Mesothelial cell of epicardium (in vitro differentiated cells): ENCODE data around the gene RAB5B. TPM values are rescaled to one million over a fixed set of nuclear protein-coding genes. Genes with fewer than 3 reads are reported as not detected.
A peak's percentile ranks its signal among the peaks of the same experiment; 100 is the strongest.

Experiments
- DNase-seq, 2 experiments: peaks; one replicate each; pipeline ENCODE4 v3.0.0; 2021; ENCODE audit warnings: low spot score in 2 of 2; ENCODE audit not compliant: unreplicated experiment in 2 of 2
- H3K27ac Mint-ChIP-seq: 2 replicates; pipeline ENCODE4 v1.8.0; 2021; ENCODE audit warnings: mixed read lengths
- H3K27me3 Mint-ChIP-seq: 2 replicates; pipeline ENCODE4 v1.8.0; 2021; ENCODE audit warnings: low read depth, mixed read lengths
- H3K36me3 Mint-ChIP-seq: 2 replicates; pipeline ENCODE4 v1.8.0; 2021; ENCODE audit warnings: mixed read lengths
- H3K4me1 Mint-ChIP-seq: 2 replicates; pipeline ENCODE4 v1.8.0; 2021; ENCODE audit warnings: mixed read lengths
- H3K4me3 Mint-ChIP-seq: 2 replicates; pipeline ENCODE4 v1.8.0; 2021; ENCODE audit warnings: mild to moderate bottlenecking, moderate library complexity, mixed read lengths
- H3K9me3 Mint-ChIP-seq: 2 replicates; pipeline ENCODE4 v1.8.0; 2021; ENCODE audit warnings: mixed read lengths
- total RNA-seq: library from RNA; stranded (reverse); gene quantifications from 3 replicates; pipeline ENCODE4 v1.2.1, GENCODE V29; 2021
- TF ChIP-seq, protein P1 (sequence below): fragments of 200-600 bp; sonication (generic); IDR thresholded peaks from one replicate; pipeline ENCODE4 v1.5.0; 2021; ENCODE audit warnings: antibody characterized with exemption; ENCODE audit not compliant: unreplicated experiment

RAB5B gene
- total RNA-seq, 1 donor from 2014 or later, result 101 TPM

DNA sequence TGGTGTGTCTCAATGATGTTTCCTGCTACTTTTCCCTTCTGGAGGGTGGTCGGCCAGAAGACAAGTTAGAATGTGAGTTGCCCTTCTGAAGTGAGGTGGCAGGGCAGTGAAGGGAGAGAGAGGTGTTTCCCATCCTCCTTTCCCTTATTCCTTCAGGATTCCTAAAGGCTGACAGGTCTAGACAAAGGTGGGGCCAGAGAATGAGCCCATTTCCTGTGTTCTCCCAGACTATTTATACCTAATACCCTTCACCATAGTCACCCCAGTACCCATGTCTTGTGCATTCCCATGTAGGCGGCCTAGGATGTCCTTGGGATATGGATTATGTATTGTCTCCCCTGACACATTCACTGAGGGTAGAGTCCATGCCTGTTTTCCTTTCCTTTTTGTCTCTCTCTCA is 35.9 kb upstream of the RAB5B start:
- H3K9me3 Mint-ChIP-seq, result no peaks in the 10 kb centered on the region
- peaks cover 4% of the 10 kb centered on the region for H3K4me1 Mint-ChIP-seq
- no peaks in the 10 kb centered on the region for H3K27me3 Mint-ChIP-seq
- no peak overlapping the region for H3K4me3 Mint-ChIP-seq
- TF ChIP-seq, protein P1, sequence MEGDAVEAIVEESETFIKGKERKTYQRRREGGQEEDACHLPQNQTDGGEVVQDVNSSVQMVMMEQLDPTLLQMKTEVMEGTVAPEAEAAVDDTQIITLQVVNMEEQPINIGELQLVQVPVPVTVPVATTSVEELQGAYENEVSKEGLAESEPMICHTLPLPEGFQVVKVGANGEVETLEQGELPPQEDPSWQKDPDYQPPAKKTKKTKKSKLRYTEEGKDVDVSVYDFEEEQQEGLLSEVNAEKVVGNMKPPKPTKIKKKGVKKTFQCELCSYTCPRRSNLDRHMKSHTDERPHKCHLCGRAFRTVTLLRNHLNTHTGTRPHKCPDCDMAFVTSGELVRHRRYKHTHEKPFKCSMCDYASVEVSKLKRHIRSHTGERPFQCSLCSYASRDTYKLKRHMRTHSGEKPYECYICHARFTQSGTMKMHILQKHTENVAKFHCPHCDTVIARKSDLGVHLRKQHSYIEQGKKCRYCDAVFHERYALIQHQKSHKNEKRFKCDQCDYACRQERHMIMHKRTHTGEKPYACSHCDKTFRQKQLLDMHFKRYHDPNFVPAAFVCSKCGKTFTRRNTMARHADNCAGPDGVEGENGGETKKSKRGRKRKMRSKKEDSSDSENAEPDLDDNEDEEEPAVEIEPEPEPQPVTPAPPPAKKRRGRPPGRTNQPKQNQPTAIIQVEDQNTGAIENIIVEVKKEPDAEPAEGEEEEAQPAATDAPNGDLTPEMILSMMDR, result no peak
- no peak for DNase-seq
- H3K36me3 Mint-ChIP-seq, result no peaks in the 10 kb centered on the region
- no peak overlapping the region for H3K27ac Mint-ChIP-seq

DNA sequence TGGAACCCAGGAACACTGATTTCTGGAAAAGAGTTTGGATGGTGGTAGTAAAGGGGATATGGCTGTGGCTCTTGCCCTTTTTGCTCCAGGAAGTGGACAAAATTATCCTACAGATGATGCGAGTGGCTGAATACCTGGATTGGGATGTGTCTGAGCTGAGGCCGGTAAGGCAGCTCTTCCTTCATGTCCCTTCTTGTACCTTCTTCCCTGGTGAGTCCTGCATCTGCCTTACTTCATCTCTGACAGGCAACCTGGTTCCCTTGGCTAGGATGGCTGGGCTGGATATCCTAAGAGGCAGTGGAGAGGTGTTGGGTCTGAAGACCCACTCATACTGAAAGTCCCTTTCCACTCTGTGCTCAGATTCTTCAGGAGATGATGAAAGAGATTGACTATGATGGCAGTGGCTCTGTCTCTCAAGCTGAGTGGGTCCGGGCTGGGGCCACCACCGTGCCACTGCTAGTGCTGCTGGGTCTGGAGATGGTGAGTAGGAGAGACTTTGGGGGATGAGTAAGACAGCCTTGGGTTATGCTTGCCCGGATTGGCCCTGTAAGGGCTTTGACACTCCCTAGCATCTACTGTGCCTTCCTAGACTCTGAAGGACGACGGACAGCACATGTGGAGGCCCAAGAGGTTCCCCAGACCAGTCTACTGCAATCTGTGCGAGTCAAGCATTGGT is 34.9 kb upstream of the RAB5B start:
- H3K27ac Mint-ChIP-seq, result no peak overlapping the region

DNA sequence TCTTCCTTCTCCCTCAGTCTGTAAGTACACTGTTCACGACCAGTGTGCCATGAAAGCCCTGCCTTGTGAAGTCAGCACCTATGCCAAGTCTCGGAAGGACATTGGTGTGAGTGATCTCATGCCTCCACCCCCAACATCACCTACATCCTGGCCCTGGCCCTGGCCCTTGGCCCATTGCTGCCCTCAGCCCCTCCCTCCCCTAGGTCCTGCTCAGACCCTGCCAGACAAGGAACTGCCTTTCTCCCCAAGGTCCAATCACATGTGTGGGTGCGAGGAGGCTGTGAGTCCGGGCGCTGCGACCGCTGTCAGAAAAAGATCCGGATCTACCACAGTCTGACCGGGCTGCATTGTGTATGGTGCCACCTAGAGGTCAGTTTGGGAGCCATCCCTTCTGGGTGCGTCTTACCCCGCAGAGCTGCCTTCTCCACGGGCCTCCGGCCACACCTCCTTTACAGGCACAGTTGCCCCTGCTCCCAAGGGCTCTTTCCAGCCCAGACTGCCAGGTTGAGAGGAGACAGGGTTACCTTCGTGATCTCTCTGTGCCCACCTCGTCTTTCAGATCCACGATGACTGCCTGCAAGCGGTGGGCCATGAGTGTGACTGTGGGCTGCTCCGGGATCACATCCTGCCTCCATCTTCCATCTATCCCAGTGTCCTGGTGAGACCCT is 33.7 kb upstream of the RAB5B start:
- TF ChIP-seq, protein P1, result peak; percentile 69
- peak; percentile 56 to 86 for DNase-seq
- H3K36me3 Mint-ChIP-seq, result peaks cover 1% of the 10 kb centered on the region
- H3K27ac Mint-ChIP-seq, result no peak overlapping the region
- H3K4me3 Mint-ChIP-seq, result no peak overlapping the region
- H3K27me3 Mint-ChIP-seq, result no peaks in the 10 kb centered on the region
- no peaks in the 10 kb centered on the region for H3K9me3 Mint-ChIP-seq
- H3K4me1 Mint-ChIP-seq, result peaks cover 2% of the 10 kb centered on the region

More for the DNA sequence above, 34.9 kb upstream of the RAB5B start:
- Mint-ChIP-seq H3K4me3 (no peak overlapping the region), H3K9me3 (no peaks in the 10 kb centered on the region), H3K27me3 (no peaks in the 10 kb centered on the region), H3K36me3 (peaks cover 1% of the 10 kb centered on the region), H3K4me1 (peaks cover 2% of the 10 kb centered on the region)
- TF ChIP-seq, protein P1, result no peak
- DNase-seq, result no peak

DNA sequence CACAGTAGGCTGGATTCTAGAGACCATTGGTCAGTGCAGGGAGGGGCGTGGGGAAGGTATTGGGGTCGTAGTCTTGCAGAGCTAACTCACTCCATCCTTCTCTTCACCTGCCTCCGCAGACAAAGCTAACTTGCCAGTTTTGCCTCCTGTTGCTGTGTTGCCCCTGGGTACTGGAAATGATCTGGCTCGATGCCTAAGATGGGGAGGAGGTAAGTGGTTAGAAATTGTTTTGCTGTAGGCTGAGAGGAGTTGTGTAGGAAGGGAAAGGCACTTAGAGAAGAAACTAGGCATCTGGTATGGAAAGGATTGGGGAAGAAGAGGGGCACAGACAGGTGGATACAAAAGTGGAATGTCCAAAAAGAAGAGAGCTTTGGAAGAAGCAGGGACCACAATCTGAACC is 31.8 kb upstream of the RAB5B start:
- Mint-ChIP-seq H3K36me3 (peaks cover 1% of the 10 kb centered on the region), H3K4me3 (no peak overlapping the region), H3K9me3 (no peaks in the 10 kb centered on the region), H3K27ac (no peak overlapping the region), H3K4me1 (peaks cover 2% of the 10 kb centered on the region), H3K27me3 (no peaks in the 10 kb centered on the region)
- no peak for DNase-seq
- TF ChIP-seq, protein P1, result no peak

DNA sequence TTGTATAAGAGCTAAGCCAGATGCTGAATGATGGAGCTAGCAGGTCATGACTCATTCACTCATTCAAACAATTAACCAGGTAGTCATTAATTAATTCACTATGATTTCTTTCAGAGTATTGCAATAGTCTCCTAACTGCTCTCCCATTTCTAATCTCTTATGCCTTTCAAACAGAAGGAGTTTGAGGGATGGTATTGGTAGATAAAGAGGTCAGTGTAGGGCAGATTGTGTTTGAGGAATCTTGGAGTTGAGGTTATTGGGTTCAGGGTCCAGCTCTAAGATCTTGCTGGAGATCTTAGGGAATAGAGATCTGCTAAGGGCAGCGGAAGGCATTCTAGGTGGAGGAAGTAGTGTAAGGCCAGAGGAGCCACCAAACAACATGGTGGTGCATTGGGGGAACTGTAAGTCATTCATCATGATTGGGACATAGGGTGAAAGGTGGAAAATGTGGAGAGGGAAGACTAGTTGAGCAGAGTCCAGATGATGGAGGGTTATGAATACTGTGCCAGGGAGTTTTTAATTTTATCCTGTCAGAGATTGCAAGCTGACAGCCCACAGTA is 31.2 kb upstream of the RAB5B start:
- Mint-ChIP-seq H3K4me3 (no peak overlapping the region), H3K27me3 (no peaks in the 10 kb centered on the region), H3K9me3 (no peaks in the 10 kb centered on the region), H3K27ac (no peak overlapping the region), H3K4me1 (peaks cover 2% of the 10 kb centered on the region), H3K36me3 (peaks cover 5% of the 10 kb centered on the region)
- TF ChIP-seq, protein P1, result no peak
- no peak for DNase-seq
